ENCODE measurements around the gene REV1.

REV1 gene

GRCh38 chr2:99404039-99404796 lies 85.6 kb downstream of the REV1 start:
- Histone ChIP-seq H3K27me3 (ENCODE audit: control insufficient read depth in 1 of 2, insufficient read depth in 2 of 2, low read length in 2 of 2) (no peaks in the 10 kb centered on the region), H3K27ac (ENCODE audit: low read length) (no peak overlapping the region), H3K9ac (ENCODE audit: low read length in 2 of 2) (no peak overlapping the region), H3K9me3 (ENCODE audit: control insufficient read depth in 2 of 2, low read length in 2 of 2) (no peaks in the 10 kb centered on the region), H3K36me3 (ENCODE audit: control insufficient read depth in 2 of 2, insufficient read depth in 2 of 2, low read length in 2 of 2) (peaks cover 40 to 59% of the 10 kb centered on the region in 2 donors), H3K4me1 (ENCODE audit: control insufficient read depth, insufficient read depth, low read length) (peaks cover 6% of the 10 kb centered on the region), H3K4me3 (ENCODE audit: low read length in 2 of 2) (no peak overlapping the region)

GRCh38 chr2:99403524-99403923 lies 86.3 kb downstream of the REV1 start:
- peaks cover 6% of the 10 kb centered on the region for H3K4me1 ChIP-seq (ENCODE audit: control insufficient read depth, insufficient read depth, low read length)
- no peak overlapping the region for H3K4me3 ChIP-seq (ENCODE audit: low read length in 2 of 2)
- no peaks in the 10 kb centered on the region for H3K27me3 ChIP-seq (ENCODE audit: control insufficient read depth in 1 of 2, insufficient read depth in 2 of 2, low read length in 2 of 2)
- no peak overlapping the region for H3K9ac ChIP-seq (ENCODE audit: low read length in 2 of 2)
- H3K36me3 ChIP-seq (ENCODE audit: control insufficient read depth in 2 of 2, insufficient read depth in 2 of 2, low read length in 2 of 2), result peaks cover 47 to 65% of the 10 kb centered on the region in 2 donors
- no peaks in the 10 kb centered on the region for H3K9me3 ChIP-seq (ENCODE audit: control insufficient read depth in 2 of 2, low read length in 2 of 2)
- no peak overlapping the region for H3K27ac ChIP-seq (ENCODE audit: low read length)

GRCh38 chr2:99403084-99403483 lies 86.7 kb downstream of the REV1 start:
- H3K36me3 ChIP-seq (ENCODE audit: control insufficient read depth in 2 of 2, insufficient read depth in 2 of 2, low read length in 2 of 2), result peaks cover 51 to 70% of the 10 kb centered on the region in 2 donors
- H3K27ac ChIP-seq (ENCODE audit: low read length), result no peak overlapping the region

DNA sequence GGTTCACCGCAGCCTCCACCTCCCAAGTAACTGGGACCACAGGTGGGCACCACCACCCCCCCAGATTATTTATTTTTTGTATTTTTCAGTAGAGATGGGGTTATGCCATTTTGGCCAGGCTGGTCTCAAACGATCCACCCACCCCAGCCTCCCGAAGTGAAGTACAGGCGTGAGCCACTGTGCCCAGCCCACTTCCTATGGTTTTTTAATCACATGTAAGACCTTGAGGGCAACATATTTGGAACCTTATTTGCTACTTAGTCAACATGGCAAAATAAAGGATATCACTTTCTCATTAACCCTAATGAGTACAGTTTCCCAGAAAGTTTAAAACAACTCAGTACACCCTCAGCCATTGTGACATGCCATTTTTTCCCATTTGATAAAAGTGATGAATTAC lies 88.0 kb downstream of the REV1 start:
- H3K27ac ChIP-seq (ENCODE audit: low read length), result no peak overlapping the region
- no peaks in the 10 kb centered on the region for H3K9me3 ChIP-seq (ENCODE audit: control insufficient read depth in 2 of 2, low read length in 2 of 2)

More at GRCh38 chr2:99403084-99403483, 86.7 kb downstream of the REV1 start:
- Histone ChIP-seq H3K4me3 (ENCODE audit: low read length in 2 of 2) (no peak overlapping the region), H3K9ac (ENCODE audit: low read length in 2 of 2) (no peak overlapping the region), H3K27me3 (ENCODE audit: control insufficient read depth in 1 of 2, insufficient read depth in 2 of 2, low read length in 2 of 2) (no peaks in the 10 kb centered on the region), H3K9me3 (ENCODE audit: control insufficient read depth in 2 of 2, low read length in 2 of 2) (no peaks in the 10 kb centered on the region), H3K4me1 (ENCODE audit: control insufficient read depth, insufficient read depth, low read length) (peaks cover 6% of the 10 kb centered on the region)

GRCh38 chr2:99399795-99400194 lies 90.0 kb downstream of the REV1 start:
- no peak overlapping the region for H3K9ac ChIP-seq (ENCODE audit: low read length in 2 of 2)
- H3K27me3 ChIP-seq (ENCODE audit: control insufficient read depth in 1 of 2, insufficient read depth in 2 of 2, low read length in 2 of 2), result no peaks in the 10 kb centered on the region
- no peaks in the 10 kb centered on the region for H3K9me3 ChIP-seq (ENCODE audit: control insufficient read depth in 2 of 2, low read length in 2 of 2)
- peaks cover 66 to 71% of the 10 kb centered on the region in 2 donors for H3K36me3 ChIP-seq (ENCODE audit: control insufficient read depth in 2 of 2, insufficient read depth in 2 of 2, low read length in 2 of 2)
- H3K4me1 ChIP-seq (ENCODE audit: control insufficient read depth, insufficient read depth, low read length), result peaks cover 3% of the 10 kb centered on the region
- H3K4me3 ChIP-seq (ENCODE audit: low read length in 2 of 2), result no peak overlapping the region
- H3K27ac ChIP-seq (ENCODE audit: low read length), result no peak overlapping the region

More for the DNA sequence above, 88.0 kb downstream of the REV1 start:
- Histone ChIP-seq H3K27me3 (ENCODE audit: control insufficient read depth in 1 of 2, insufficient read depth in 2 of 2, low read length in 2 of 2) (no peaks in the 10 kb centered on the region), H3K36me3 (ENCODE audit: control insufficient read depth in 2 of 2, insufficient read depth in 2 of 2, low read length in 2 of 2) (peaks cover 61 to 75% of the 10 kb centered on the region in 2 donors), H3K4me1 (ENCODE audit: control insufficient read depth, insufficient read depth, low read length) (peaks cover 6% of the 10 kb centered on the region), H3K9ac (ENCODE audit: low read length in 2 of 2) (no peak overlapping the region), H3K4me3 (ENCODE audit: low read length in 2 of 2) (no peak overlapping the region)

DNA sequence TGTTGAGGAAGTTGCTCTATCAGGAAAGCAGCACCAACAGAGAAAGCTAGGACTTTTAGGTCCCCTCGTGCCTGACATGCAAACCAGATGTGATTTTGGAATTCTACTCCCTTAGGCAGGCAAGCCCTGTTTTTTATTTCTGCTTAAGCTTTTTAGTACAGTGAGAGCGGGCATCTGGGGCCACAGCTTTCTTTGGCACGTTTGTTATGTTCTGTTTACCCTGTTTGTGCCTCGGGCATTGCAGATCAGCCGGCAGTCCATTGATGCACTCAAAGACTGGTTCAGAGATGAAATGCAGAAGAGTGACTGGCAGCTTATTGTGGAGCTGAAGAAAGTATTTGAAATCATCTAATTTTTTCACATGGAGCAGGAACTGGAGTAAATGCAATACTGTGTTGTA lies 90.8 kb downstream of the REV1 start:
- no peak overlapping the region for H3K4me3 ChIP-seq (ENCODE audit: low read length in 2 of 2)
- H3K9me3 ChIP-seq (ENCODE audit: control insufficient read depth in 2 of 2, low read length in 2 of 2), result no peaks in the 10 kb centered on the region
- no peak overlapping the region for H3K27ac ChIP-seq (ENCODE audit: low read length)
- H3K4me1 ChIP-seq (ENCODE audit: control insufficient read depth, insufficient read depth, low read length), result no peaks in the 10 kb centered on the region
- peaks cover 66 to 70% of the 10 kb centered on the region in 2 donors for H3K36me3 ChIP-seq (ENCODE audit: control insufficient read depth in 2 of 2, insufficient read depth in 2 of 2, low read length in 2 of 2)
- no peak overlapping the region for H3K9ac ChIP-seq (ENCODE audit: low read length in 2 of 2)
- no peaks in the 10 kb centered on the region for H3K27me3 ChIP-seq (ENCODE audit: control insufficient read depth in 1 of 2, insufficient read depth in 2 of 2, low read length in 2 of 2)

GRCh38 chr2:99398303-99398702 lies 91.5 kb downstream of the REV1 start:
- H3K27me3 ChIP-seq (ENCODE audit: control insufficient read depth in 1 of 2, insufficient read depth in 2 of 2, low read length in 2 of 2), result no peaks in the 10 kb centered on the region
- no peaks in the 10 kb centered on the region for H3K9me3 ChIP-seq (ENCODE audit: control insufficient read depth in 2 of 2, low read length in 2 of 2)
- no peak overlapping the region for H3K9ac ChIP-seq (ENCODE audit: low read length in 2 of 2)
- no peak overlapping the region for H3K27ac ChIP-seq (ENCODE audit: low read length)
- H3K4me3 ChIP-seq (ENCODE audit: low read length in 2 of 2), result no peak overlapping the region
- H3K4me1 ChIP-seq (ENCODE audit: control insufficient read depth, insufficient read depth, low read length), result no peaks in the 10 kb centered on the region
- peaks cover 67 to 70% of the 10 kb centered on the region in 2 donors for H3K36me3 ChIP-seq (ENCODE audit: control insufficient read depth in 2 of 2, insufficient read depth in 2 of 2, low read length in 2 of 2)

GRCh38 chr2:99397266-99397920 lies 92.4 kb downstream of the REV1 start:
- H3K9ac ChIP-seq (ENCODE audit: low read length in 2 of 2), result no peak overlapping the region
- no peak overlapping the region for H3K27ac ChIP-seq (ENCODE audit: low read length)
- no peaks in the 10 kb centered on the region for H3K27me3 ChIP-seq (ENCODE audit: control insufficient read depth in 1 of 2, insufficient read depth in 2 of 2, low read length in 2 of 2)
- peaks cover 62 to 63% of the 10 kb centered on the region in 2 donors for H3K36me3 ChIP-seq (ENCODE audit: control insufficient read depth in 2 of 2, insufficient read depth in 2 of 2, low read length in 2 of 2)
- no peak overlapping the region for H3K4me3 ChIP-seq (ENCODE audit: low read length in 2 of 2)
- H3K4me1 ChIP-seq (ENCODE audit: control insufficient read depth, insufficient read depth, low read length), result no peaks in the 10 kb centered on the region
- H3K9me3 ChIP-seq (ENCODE audit: control insufficient read depth in 2 of 2, low read length in 2 of 2), result no peaks in the 10 kb centered on the region

DNA sequence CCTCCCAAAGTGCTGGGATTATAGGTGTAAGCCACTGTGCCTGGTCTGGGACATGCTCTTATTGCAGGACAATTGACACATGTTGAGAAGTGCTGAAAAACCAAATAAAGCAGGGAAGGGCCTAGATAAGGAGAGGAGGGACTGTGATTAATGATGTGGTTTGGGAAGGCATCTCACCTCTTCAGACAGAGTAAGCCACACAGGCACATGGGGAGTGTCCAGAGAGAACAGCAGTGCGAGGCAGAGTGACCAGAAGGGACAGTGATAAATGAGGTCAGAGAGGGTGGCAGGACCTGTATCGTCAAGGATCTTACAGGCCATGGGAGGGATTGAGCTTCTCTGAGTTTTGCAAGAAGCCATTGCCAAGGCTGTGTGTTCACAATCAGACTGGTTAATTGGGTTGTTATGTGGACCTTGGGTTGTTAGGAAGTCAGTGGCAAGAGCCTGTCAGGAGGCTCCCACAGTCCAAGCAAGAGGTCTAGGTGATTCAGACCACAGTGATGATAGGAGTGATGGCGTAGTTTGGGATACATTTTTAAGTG lies 94.2 kb downstream of the REV1 start:
- Histone ChIP-seq H3K27me3 (ENCODE audit: control insufficient read depth in 1 of 2, insufficient read depth in 2 of 2, low read length in 2 of 2) (no peaks in the 10 kb centered on the region), H3K4me3 (ENCODE audit: low read length in 2 of 2) (no peak overlapping the region), H3K9me3 (ENCODE audit: control insufficient read depth in 2 of 2, low read length in 2 of 2) (no peaks in the 10 kb centered on the region), H3K9ac (ENCODE audit: low read length in 2 of 2) (no peak overlapping the region), H3K4me1 (ENCODE audit: control insufficient read depth, insufficient read depth, low read length) (no peaks in the 10 kb centered on the region), H3K27ac (ENCODE audit: low read length) (no peak overlapping the region), H3K36me3 (ENCODE audit: control insufficient read depth in 2 of 2, insufficient read depth in 2 of 2, low read length in 2 of 2) (peaks cover 60 to 61% of the 10 kb centered on the region in 2 donors)

DNA sequence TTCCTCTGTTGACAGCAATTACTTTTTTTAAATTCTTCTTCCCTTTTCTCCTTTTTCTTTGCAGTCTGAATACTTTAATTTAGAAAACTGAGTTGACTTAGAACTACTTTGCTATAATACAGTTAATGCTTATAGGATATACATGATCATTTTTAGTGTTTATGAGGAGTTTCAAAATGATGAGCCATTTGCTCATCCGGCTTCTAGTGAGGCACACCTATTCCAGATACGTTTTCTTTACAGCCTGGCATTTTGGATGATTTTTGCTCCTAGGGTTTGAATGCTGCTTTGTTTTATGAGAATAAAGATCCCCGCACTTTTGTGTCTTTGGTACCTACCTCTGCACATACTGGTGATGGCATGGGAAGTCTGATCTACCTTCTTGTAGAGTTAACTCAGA lies 99.9 kb downstream of the REV1 start:
- H3K9me3 ChIP-seq (ENCODE audit: control insufficient read depth in 2 of 2, low read length in 2 of 2), result no peaks in the 10 kb centered on the region
- no peak overlapping the region for H3K27ac ChIP-seq (ENCODE audit: low read length)
- H3K4me3 ChIP-seq (ENCODE audit: low read length in 2 of 2), result no peak overlapping the region
- peaks cover 15 to 28% of the 10 kb centered on the region in 2 donors for H3K36me3 ChIP-seq (ENCODE audit: control insufficient read depth in 2 of 2, insufficient read depth in 2 of 2, low read length in 2 of 2)
- no peak overlapping the region for H3K9ac ChIP-seq (ENCODE audit: low read length in 2 of 2)
- no peaks in the 10 kb centered on the region for H3K4me1 ChIP-seq (ENCODE audit: control insufficient read depth, insufficient read depth, low read length)
- no peaks in the 10 kb centered on the region for H3K27me3 ChIP-seq (ENCODE audit: control insufficient read depth in 1 of 2, insufficient read depth in 2 of 2, low read length in 2 of 2)

DNA sequence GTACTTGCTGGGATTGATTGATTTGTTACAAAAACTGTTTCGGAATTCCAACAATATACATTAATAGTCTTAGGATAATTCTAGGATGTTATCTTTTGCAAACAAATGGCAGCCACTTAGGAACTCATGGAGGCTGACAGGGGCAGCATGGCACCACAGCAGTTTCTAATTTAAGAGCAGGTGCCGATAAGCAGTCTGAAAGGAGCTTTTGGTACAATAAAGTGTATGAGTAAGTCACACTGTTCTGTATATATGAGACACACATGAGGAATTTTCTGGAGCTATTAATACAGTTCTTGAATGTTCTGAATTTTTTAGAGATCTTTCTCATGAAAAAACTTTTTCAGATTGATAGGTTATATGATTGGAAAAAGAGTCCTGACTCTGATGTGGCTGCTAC lies 100.4 kb downstream of the REV1 start:
- H3K9me3 ChIP-seq (ENCODE audit: control insufficient read depth in 2 of 2, low read length in 2 of 2), result no peaks in the 10 kb centered on the region
- H3K9ac ChIP-seq (ENCODE audit: low read length in 2 of 2), result no peak overlapping the region
- no peaks in the 10 kb centered on the region for H3K4me1 ChIP-seq (ENCODE audit: control insufficient read depth, insufficient read depth, low read length)
- no peak overlapping the region for H3K4me3 ChIP-seq (ENCODE audit: low read length in 2 of 2)
- H3K36me3 ChIP-seq (ENCODE audit: control insufficient read depth in 2 of 2, insufficient read depth in 2 of 2, low read length in 2 of 2), result peaks cover 14 to 23% of the 10 kb centered on the region in 2 donors
- H3K27me3 ChIP-seq (ENCODE audit: control insufficient read depth in 1 of 2, insufficient read depth in 2 of 2, low read length in 2 of 2), result no peaks in the 10 kb centered on the region
- H3K27ac ChIP-seq (ENCODE audit: low read length), result no peak overlapping the region
